Stimulated activated CD4-positive, alpha-beta T cell treated with anti-CD3 and anti-CD28 coated beads, Interleukin-12 subunit alpha, Interleukin-12 subunit beta, amount 100 ng/mL, for 48 hours (primary cell): Measurements from ENCODE around the gene RGS6.
A peak's percentile ranks its signal among the peaks of the same experiment; 100 is the strongest.

Source experiments
- DNase-seq, 3 donors: peaks; one replicate each; pipeline ENCODE4 v3.0.0-alpha.2; 2020; ENCODE audit warnings: low read depth in 2 of 3, low spot score in 1 of 3

Gene RGS6

DNA sequence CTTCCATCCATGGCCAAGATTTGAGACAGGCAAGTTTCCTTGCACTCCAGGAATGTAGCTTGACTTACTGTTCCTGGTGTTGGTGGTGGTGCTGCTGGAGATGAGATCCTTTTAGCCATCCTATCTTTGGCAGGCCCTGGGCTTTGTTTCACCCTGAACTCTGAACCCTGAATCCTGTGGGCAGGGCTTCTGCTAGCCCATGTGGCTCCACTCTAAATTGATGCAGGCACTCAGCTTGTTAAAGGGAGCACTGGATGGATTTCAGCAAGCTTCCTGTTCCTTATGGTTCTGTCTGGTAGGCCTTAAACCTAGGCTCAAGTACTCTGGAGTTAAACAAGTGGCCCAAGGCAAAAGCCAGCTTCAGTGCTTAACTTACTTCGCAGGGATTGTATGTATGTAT, 138.2 kb downstream of the RGS6 start:
- no peak for DNase-seq

DNA sequence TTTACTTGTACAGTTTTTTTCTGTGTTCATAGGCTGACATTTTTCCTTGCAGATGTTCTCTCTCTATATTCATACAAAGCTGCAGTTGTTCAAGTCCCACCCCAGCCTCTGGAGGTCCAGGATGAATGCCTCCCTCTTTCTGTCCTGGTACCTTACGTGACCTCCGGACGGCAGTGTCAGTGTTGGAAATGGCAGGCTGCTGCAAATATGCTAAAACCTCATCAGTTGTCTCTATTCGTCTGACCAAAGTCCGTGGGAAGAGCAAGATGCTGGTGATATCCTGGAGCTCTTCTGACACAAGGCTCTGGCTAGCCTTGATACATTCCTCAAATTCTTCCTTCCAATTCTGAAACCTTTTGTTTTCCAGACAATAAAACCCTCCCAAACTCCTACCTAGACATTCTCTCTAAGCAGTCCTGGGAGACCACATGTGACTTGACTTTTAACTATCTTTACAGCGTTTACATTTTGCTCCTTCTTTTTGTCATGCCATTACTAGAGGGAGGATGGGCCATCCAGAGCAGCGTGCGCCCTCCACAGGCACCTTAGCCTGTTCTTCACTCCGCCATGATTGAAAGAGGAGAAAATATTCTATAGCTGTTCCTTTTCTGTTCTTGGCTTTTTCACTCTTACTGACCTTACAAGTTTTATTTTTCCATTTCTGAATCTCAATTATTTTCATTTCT, 143.6 kb downstream of the RGS6 start:
- DNase-seq, result no peak

DNA sequence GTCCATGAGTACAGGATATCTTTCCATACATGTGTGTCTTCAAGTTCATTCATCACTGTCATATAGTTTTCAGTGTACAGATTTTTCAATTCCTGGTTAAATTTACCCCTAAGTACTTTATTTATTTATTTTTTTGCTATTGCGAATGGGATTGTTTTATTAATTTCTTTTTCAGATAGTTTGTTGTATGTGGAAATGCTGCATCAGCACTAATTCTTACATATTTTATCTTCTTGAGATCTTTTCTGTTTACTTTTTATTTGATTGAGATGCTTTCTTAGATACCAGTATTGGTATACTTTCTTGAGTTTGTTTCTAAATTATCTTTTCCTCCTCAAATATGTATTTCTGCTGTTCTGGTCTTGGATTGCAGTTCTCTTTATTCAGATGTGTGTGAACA, 148.9 kb downstream of the RGS6 start:
- DNase-seq, result no peak

DNA sequence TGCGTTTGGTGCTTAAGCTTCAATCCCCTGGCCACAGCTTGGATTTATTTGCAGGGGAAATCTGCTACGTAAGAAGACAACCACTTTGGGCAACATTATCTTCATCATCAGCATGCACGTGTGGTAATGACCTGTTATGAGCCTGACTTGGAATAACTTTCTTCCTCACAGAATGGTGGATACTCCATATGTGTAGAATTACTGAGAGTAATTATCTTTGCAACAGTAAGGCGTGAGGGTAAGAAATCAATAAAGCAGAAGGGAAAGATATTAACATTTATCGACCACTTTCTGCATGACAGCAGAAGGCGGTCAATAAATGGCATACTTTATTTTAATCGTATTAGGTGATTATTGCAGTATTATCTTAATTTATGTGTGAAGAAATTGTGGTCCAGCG, 152.7 kb downstream of the RGS6 start:
- no peak for DNase-seq

DNA sequence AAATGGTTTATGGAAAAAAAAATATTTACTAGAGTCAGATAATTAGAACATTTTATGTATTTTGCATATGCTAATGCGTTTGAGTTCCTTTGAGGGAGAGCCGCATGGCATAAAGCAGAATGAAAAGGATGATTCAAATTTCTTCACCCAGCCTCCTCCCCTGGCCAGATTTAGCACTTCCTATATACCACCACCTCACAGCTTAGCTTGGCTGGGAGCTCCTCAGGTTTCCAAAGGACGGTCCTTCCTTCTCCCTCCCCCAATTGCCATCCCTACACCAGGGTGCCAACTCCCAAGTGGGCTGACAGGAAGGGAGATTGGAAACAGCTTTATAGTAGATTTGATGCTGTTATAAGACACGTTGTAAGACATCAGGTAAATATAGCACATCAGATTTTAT, 157.4 kb downstream of the RGS6 start:
- DNase-seq, result no peak

DNA sequence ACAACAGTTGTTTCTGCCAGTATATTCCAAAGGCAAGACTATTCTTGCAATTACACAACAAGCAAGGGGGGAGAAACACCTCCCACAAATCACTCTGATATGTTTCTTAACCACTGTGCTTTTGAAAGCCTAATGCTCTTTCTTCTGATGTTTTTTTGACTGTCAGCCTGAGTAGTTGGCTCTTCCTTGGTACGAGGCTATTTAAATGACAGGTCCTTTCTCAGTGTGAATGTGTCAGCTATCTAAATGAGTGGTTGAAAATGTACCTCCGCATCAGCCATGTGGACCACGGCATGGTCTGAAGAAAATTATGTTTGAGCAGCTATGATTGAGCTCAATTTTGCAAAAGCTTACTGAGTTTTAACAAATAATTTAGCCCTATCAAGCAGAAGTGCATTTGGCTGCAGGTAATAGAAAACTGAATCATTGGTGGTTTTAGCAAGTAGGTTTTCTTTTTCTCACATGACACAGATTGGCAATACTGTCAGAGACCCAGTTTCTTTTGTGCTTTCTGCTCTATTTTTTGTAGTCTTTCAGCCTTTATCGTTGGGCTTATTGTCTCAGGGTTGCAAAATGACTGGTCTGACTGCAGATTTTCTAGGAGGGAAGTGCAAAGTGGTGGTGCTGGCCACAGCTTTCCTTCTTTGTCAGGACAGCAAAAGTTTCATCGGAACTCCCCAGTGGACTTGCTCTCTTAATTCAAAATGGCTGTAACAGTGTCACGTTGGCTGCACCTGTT, 162.8 kb downstream of the RGS6 start:
- DNase-seq, result no peak

DNA sequence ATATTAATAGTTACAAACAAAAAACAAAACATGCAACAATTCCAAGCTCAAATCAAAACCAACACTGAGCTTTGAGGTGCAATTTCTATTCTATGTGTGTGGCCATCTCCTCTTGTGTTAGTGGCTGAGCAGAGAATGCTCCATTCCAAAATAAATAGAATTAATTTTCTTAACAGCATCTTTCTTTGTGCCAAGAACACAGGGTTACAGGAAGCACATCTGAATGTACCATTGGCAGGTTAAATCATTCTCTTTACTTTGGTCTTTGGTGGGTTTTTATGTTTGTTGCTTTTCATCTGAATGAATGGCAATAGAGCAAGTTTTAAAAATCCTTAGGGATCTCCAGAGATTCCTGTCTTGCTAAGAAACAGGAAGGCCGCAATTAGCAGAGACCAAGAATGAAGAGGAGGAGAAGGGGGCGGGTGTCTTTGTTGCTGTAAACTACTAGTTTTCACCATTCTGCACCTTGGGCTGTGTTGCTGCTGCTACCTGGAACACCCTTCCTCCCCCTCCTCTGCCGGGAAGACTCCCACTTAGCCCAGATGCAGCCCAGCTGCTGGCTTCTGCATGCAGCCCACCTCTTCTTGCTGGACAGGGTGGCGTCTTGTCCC, 165.0 kb downstream of the RGS6 start:
- DNase-seq, result no peak

DNA sequence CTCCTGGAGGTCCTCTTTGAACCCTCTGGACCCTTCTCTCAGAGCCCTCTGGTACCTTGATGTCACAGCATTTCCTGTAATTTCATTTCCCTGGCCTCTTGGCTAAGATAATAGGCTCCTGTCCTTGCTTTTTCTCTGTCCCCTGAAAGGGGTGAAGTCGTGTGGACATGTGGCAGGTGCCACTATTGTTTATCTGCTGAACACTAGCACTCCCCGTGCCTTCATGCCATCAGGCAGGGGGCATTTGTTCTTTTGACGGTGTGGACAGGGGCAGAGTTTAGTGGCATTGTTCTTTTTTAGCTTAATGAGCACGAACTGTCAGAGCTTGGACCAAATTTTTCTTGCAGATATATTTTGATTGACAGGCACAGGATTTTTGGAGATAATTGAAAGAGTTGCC, 166.0 kb downstream of the RGS6 start:
- no peak for DNase-seq

DNA sequence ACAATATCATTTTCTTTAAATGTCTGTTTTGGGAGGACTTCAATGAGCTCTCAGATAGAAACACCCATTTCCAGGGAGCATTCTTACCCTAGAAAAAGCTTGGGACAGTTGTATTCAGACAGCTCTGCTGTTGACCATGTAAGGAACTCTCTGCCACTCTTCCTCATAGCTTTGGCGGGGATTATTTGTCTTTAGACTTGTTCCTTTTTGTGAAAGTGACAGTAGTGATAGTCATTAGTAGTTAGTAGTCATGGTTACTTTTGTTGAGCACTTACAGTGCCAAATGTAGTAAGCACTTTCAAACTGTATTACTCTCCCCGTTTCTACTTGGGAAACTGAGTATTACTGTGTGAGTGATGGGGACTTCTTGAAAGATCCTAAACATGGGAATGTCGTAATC, 167.3 kb downstream of the RGS6 start:
- DNase-seq, result no peak

DNA sequence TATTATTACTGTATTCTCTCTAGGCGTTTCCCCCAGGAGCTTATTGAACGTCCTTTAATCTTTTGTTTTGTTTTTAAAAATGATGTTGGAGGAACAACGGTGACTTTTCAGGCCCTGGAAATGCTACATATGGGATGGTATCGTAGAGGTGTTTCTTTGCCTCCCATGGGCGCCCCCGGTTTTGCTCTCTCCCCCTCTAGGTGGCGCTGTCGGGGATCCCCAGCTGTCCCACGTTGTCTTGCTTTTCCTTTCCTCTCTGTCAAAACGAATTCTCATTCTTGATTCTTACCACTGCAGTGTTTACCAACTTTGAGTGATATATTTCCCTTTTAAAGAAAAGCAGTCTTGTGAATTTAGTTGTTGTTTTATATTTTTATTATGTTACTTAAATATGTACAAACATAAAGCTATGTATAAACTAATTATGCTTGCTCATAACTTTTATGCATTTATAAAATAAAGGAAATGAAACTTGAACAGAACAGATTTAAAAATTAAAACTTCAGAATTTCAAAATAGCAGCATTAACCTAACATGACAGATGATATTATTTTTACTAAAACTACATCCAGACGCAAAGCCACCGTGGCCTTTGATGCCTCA, 171.9 kb downstream of the RGS6 start:
- peak; percentile 9 to 42 (median 18) for DNase-seq

DNA sequence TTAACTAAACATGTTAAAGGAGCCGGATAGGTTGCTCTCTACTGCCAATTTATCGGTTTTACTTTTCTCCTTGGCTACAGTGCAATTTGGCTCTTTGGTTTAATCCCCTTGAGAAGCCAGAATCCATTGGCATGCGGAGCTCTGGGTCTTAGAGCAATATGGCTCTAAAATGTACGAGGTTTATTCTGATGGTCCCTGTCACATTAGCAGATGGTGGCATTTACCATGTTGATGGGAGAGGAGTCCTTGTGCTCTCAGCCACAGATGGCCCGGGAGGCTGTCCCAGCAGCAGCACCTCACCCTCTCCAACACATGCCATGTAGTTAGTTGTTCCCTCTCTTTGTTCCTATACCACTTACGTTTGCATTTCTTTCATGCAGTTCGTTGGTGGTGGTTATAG, 179.7 kb downstream of the RGS6 start:
- no peak for DNase-seq

DNA sequence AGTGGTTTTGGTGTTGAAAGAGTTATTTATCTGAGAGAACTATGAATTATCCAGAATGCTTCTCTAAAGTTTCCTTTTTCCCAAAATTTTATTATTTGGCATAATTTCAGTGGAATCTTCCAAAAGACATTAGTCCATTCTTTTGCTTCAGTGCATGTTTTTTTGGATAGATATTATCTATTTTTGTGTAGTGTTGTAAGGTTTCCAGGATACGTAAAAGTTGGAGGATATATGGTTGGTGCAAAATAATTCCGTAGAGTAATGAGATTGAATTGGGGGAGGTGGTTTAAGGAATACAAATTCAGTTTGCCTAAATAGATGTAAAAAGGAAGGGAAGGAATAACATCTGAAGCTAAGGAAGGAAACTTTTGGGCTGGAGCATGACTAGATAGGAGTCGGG, 186.6 kb downstream of the RGS6 start:
- DNase-seq, result no peak

DNA sequence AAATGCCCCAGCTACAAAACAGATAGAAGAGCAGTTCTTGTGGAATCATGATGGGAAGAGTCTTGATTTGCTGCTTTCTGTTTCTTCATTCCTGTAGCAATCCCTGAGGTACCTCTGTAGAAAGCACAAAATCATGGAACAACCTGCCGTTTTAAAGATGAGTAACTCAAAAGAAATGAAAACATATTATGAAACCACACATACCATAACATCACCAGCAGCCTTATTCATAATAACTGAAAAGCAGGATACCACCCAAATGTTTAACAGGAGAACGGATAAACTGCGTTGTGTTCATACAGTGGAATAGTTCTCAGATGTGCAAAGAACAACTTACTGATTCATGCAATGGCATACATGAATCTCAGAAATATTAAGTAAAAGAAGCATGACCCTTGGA, 188.1 kb downstream of the RGS6 start:
- DNase-seq, result no peak

DNA sequence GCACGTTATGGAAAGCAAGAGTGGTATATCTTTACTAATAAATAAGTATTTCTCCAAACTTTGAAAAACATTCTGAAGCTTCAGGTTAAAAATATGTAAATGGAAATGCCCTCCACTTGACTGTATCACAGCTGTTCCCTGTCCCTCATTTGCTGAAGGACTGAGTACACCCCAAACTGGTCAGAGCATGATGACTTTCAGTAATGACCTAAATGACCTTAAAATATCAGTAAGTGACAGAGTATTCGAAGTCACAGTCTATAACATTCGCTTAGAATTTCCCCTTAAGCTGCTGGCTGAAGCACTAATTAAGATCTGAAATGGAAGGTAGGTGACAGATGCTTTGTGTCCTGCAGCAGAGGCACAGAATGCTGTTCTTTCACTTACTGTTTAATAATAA, 191.5 kb downstream of the RGS6 start:
- no peak for DNase-seq

DNA sequence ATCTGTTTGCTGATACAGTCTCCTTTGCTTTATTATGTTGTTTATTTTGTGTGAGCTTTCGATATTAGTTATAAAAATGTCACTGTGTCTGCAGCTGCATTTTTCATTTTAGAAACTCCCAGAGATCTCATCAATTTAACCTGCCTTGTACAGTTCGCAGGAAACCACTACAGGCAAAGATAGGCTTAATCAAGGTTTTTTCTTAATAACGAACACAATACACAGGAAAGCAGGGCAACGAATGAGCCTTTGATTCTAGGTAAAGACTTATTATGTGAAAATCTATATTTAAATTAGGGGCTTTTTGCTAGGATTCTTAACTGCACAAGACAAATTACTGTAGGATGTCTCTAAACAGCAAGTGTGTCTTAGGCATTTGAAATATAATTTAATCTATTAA, 191.9 kb downstream of the RGS6 start:
- no peak for DNase-seq

DNA sequence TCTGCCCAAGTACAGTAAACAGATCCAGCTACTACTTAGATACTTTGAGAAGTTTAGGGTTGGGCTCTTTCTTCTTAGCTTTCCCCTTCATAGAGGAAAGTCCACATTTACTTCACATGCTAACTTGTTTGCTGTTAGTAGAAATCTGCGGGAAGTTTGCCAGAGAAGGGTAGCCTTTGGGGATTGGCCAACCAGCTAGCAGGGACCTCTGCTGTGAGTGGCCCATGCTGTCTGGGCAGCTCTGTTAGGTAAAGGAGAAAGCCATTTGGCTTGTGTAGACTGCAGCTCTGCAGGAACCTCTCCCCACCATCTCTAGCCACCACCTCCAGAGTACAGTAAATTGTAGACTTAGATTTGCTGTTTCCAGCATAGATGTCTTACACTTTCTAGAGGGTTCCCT, 193.9 kb downstream of the RGS6 start:
- DNase-seq, result no peak

DNA sequence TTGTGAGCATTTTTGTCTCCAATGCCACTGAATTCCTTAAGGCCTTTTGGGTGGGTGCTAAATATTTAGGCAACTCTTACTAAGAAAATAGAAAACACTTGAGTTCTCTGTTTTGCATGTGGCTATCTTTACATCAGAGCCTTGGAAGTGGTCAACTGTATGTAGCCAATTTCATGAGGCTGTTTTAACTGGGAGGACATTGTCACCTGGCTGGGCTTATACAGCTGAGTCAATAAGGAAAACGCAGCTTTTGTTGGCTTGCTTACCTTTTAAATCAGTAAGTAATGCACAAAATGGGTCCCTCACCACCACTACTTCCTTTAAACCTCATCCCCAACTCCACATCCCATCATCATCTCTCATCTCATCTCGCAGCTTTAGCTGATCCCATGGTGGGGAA, 194.3 kb downstream of the RGS6 start:
- no peak for DNase-seq

DNA sequence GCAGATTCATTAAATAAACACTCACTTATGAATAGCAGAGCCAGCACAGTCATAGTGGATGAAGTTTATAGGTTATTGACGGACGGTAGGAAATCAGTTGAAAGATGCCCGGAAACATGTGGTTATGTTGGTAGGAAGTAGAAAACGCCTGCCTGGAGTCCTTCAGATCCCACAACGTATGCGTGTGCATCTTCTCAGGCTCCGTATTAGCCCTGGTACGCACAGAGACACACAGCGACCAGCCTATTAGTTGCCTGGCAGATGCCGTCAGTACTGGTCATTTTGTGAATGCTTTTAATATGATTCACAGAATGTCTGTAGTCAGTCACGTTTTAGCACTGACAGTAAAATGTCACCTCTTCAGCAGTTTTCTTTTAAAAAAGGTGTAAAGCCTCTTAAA, 196.4 kb downstream of the RGS6 start:
- no peak for DNase-seq

DNA sequence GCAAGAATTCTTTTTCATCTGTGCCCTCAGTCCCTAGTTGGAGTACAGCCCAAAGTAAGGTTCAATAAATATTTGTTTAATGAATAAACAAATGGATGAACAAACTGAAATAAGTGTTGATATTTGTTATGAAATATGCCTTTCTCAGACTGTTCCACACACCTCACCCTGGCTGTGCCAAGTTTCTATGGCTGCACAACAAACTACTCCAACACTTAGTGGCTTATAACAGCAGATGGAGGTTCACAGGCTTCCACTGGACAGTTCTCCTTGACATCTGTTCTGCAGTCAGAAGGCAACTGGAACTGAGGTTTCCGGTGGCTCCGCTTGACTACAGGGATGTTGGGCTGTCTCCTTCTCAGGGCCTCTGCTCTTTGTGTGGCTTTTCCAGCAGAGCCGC, 197.1 kb downstream of the RGS6 start:
- no peak for DNase-seq

DNA sequence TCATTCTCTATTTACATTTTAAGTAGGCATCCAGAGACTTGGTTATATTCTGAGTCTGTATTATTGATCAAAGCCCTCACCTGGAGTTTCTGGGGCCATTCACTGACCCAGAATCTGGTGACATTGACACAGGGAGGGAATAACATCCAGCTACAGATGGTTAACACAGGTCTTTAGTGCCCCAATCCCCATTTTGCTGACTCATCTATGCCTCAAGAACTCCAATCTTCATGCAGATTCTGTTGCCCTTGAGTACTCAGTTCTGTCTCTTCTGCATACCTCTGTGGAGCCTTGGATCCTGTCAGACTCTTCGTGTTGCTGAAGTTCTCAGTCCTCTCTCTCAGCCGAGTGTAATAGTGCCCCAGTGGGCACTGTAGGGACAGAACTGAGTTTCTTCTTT, 208.9 kb downstream of the RGS6 start:
- DNase-seq, result no peak

DNA sequence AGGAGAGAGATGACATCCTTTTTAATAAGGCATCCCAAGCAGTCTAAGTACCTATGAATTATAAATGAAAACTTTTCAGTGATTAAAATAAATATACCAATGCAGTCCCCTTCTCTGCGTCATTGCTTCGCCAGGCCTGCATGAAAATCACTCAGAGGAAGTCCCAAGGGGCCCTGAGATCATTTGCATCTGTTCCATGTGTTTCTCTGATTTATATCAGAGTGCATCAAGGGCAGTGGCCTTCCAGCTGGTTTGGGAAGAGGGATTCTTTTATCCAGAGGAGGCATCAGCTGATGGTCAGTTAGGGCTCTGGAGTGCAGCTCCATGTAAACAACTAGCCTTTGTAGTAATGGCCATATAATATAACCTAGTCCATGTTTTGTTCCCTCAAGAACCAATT, 210.1 kb downstream of the RGS6 start:
- DNase-seq, result no peak

DNA sequence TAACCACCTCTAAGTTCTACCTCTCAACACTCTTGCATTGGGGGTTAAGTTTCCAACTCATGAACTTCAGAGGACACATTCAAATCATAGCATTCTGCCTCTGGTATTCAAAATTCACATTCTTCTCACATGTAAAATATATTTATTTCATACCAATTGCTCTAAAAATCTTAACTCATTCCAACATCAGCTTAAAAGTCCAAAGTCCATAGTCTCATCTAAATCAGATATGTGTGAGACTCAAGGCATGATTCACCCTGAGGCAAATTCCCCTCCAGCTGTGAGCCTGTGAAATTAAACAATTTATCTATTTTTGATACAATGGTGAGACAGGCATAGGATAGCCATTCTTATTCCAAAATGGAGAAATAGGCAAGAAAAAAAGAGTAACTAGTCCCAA, 214.0 kb downstream of the RGS6 start:
- no peak for DNase-seq
